Stimulated activated CD8-positive, alpha-beta memory T cell treated with anti-CD3 and anti-CD28 coated beads, Interleukin-12 subunit alpha, Interleukin-12 subunit beta, amount 100 ng/mL, for 24 hours (primary cell): Measurements from ENCODE around the gene ATP10A.
"Not testable (repeated sequence)": the region's sequence is repeated elsewhere in the genome, so short reads cannot be mapped to it uniquely, and the experiment has no call there.

Experiments used
- DNase-seq: peaks from one replicate; pipeline ENCODE4 v3.0.0-alpha.2; 2020; ENCODE audit errors: extremely low read depth

Gene ATP10A

GRCh38 chr15:25859838-25860645 is 3.1 kb downstream of the ATP10A start:
- no peak for DNase-seq

GRCh38 chr15:25858952-25859760 is 4.0 kb downstream of the ATP10A start:
- no peak for DNase-seq

GRCh38 chr15:25856059-25856458 is 7.1 kb downstream of the ATP10A start:
- DNase-seq, result not testable (repeated sequence)

DNA sequence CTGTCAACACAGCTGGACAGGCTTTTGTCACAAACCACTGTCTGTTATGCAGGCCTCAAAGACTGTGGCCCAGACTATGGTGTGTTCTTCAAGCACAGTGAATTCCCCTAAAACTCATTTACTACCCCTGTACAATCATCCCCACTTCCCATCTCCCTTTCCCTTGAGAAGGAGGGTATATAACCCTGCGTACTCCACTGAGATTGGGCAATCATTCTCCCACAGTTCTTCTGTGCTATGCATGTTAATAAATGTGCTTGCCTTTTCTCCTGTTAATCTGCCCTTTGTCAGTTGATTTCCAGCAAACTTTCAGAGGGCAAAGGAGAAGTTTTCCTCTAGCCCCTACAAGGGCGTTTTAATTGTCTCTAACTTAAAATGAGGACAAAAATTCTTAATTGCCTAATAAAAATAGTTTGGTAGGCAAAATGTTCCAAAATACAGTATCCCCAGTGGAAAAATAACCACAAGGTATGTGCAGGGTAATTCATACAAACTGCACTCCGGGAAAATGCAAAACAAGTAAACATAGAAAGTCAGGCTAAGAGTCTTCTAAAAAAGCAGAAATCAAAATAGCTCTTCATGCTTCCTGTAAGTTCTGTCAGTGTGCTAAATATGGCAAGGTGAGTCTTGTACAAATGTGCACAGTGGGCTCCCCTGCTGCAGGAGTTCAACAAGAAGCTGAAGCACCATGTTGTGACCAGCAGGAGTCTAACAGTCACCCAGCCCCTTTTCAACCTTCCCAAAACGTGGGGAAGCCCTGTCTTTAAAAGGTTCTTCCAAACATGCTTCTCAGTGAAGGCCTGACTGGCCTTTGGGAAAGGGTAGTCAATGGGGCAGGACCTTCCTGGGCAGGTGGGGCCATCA is 10.2 kb downstream of the ATP10A start:
- DNase-seq, result no peak

- DNase-seq, result no peak
These were observed 11.1 kb downstream of the ATP10A start for GRCh38 chr15:25852027-25852426.

DNA sequence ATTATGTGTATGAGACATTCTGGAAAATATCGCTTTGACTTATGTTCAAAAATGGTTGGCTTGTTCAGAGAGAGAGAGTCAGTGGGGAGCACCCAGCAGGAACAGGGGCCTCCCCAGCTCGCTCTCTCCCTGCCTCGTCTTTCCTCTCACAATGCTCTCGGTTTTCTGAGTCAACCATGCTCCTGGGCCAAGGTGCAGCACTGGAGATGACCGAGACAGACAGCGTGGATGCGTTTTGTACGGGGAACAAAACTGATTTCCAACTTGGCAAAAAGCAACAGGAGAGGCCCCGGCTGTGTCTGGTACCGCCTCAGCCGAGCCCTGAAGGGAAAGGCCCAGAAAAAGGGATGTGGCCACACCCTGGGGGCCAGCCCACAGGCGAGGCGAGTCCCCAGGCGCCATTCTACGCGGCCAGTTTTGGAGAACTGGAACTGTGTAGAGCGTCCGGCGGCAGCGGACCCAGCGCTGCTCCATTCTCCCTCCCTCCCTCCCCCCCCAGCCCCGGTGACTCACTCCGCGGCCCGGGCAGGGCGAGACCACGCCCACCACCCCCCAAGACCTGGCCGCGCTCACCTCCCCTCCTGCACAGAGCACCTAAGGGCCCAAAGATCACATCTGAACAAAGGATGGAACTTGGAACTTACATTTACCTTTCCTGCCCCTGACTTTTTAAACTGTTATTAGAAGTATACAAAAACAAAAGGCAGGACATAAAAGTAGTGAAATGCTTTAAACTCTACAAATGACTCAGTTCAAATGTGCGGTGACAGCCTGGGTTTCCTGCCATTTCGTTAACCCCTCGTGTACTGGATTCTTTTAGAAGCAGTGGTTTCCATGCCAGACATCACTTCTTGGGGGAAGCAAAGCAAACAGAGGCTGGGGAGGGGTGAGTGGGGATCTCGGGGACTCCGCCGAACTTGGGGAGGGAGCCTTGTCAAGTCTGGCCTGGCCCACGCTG is 12.7 kb downstream of the ATP10A start:
- no peak for DNase-seq

- DNase-seq, result no peak
These were observed 13.8 kb downstream of the ATP10A start for GRCh38 chr15:25849157-25849921.

DNA sequence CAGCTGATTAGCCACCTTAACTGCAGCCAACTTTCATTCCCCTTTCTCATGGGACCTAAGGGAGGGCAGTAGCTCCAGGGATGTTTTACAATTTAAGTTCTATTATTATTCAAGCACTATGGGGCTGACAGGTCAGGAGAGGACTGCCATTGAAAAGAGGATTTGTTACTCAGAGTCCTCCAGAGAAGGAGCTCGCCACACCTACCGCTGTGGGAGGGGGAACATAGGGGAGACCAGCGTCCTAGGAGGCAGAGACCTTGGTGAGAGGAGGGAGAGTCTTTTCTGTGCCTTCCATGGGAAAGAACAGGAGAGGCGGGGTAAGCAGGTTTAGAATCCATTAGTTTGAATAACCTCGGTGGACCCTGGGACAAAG is 14.4 kb downstream of the ATP10A start:
- no peak for DNase-seq

- no peak for DNase-seq
These were observed 14.8 kb downstream of the ATP10A start for GRCh38 chr15:25848325-25848724.

DNA sequence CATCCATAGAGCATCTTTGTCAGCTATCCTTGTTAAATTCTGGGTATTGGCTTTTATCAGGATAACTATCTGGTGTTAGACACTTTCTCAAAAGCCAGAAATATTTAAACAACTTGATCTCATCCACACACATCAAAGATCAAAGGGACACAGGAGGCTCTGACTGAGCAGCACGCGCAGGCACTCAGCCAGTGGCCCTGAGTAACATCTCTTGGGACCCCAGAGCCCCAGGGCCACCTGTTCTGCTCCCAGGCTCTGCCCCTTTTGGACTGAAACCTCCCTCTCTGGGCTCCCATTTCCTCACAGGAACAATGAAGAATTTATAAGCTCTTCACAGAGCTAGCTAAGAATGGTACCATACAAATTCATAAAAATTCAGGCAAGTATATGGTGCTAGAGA is 16.1 kb downstream of the ATP10A start:
- DNase-seq, result no peak

- DNase-seq, result no peak
These were observed 16.8 kb downstream of the ATP10A start for GRCh38 chr15:25846377-25846776.

DNA sequence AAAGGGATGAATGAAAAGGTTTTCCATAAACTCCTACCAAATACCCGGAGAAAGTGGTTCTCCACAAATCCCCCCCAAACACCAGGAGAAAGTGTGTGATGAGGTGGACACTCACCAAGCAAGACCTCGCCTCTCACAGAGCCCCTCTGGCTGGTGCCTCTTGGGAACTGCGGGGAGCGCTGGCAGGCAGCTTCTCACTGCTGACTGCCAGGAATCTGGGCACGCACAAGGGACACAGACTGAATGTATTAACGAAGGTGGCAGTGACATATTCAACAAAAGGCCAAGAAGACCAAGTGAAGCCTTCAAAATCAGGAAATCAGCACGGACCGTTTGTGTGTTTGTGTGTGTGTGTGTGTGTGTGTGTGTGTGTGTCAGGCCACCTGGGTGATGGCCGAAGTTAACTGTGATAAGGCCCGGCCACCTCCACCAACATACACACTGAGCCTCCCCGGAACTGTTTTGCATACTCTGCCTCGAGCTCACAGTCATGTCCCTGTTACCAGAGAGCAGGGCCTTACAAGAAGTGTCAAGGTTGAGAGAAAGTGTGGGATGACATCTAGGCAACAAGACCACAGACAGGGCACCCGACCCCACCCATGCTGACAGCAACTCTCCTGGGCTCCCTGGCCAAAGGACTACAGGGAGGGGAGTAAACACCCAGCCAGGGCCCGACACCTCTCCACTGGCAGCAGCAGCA is 18.0 kb downstream of the ATP10A start:
- DNase-seq, result no peak

DNA sequence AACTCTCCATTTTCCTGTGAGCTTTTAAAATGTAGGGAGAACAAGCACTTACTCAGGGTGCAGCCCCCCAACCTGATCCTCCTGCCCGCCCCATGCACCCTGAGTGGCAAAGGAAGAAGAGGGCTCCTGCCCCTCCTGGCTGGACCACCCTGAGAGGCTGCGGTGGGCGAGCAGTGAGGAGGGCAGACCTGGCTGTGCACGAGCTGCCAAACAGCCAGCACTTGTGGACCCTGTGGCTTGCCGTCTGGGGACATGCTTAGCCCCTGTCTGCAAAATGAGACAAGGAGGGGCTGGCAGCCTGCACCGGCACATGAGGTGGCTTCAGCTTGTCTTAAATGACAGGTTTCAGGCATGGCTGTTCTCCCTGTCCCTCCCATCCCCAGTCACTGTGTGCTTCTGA is 18.6 kb downstream of the ATP10A start:
- no peak for DNase-seq

DNA sequence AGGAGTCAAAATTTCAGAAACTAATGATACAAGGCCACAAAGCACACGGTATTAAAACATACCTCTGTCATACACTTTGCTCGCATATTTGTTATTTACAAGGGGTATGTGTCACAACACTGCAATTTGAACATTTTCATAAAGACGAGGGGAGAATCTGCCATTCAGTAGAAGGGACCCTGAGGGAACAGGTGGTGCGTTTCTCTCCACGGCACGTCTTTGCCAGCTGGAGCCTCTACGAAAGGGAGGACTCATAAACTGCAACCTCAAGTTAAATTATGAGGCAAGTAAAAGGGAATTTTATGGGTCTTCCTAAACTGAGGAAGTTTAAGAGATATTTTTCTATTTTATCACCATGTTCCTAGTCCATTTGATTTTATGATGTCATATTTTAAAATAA is 19.1 kb downstream of the ATP10A start:
- no peak for DNase-seq

DNA sequence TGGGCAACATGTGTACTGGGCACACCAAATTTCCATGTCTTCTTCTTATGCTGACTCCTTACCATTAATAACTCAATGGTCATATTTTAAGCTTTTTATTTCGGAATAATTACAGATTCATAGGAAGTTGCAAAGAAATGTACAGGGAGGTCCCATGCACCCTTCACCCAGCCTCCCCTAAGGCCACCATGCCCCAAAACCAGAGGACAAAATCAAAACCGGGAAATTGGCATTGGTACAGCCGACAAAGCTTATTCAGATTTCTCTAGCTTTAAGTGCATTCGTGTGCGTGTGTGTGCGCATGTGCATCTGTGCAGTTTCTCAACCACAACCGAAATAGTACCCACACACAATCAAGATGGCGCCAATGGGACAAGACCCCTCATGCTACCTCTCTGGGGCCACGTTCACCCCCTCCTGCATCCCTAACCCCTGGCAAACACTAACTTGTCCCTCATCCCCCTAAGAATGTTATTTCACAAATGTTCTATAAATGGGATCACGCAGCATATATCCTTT is 23.4 kb downstream of the ATP10A start:
- no peak for DNase-seq

GRCh38 chr15:25838871-25839195 is 24.3 kb downstream of the ATP10A start:
- DNase-seq, result no peak

- no peak for DNase-seq
These were observed 24.8 kb downstream of the ATP10A start for GRCh38 chr15:25838191-25838870.

GRCh38 chr15:25832158-25832557 is 31.0 kb downstream of the ATP10A start:
- DNase-seq, result no peak

DNA sequence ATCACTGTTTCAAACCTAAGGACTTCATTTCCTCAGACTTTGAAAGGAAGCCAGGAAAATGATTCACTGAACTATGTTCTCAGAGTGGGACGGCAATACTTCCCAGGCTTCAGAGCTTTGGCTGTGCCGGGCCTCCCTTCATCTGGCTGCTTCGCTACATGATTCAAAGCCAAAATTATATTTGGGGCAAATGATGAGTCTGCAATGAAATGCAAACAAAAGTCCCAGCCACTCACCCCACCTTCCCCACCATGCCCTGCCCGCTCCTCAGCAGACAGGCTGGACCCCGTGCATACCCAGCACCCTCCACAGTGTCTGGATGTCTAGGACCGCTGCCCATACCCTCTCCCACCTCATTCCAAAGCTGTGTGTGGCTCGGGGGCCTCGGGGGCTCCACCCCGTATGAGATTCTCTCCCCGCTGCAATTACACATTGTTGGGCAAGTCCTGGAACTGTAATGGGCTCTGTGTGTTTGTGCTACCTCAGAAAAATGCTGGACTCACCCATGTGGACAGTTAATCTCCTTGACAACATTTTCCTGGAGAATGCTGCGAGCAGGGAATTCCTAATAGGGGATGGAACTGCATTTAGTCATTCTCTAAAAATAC is 32.2 kb downstream of the ATP10A start:
- DNase-seq, result no peak
